ENCODE data around the gene NPY1R.

The NPY1R gene

GRCh38 chr4:163332526-163333406 is at the start of gene NPY1R:
TSS of gene NPY1R (minus strand) at chr4:163332596. CDS start at chr4:163326554, 6,042 bp downstream.
- FAIRE-seq = no peak

- FAIRE-seq = no peak
Measured at GRCh38 chr4:163380703-163381102, 48.3 kb upstream of the NPY1R start.

- FAIRE-seq = no peak
Measured at GRCh38 chr4:163378661-163379060, 46.3 kb upstream of the NPY1R start.

GRCh38 chr4:163372029-163372428 is 39.6 kb upstream of the NPY1R start:
- FAIRE-seq = no peak

GRCh38 chr4:163367651-163368050 is 35.3 kb upstream of the NPY1R start:
- FAIRE-seq = no peak

- FAIRE-seq = no peak
Measured at GRCh38 chr4:163356104-163356503, 23.7 kb upstream of the NPY1R start.

- no peak for FAIRE-seq
Measured at GRCh38 chr4:163353054-163353453, 20.7 kb upstream of the NPY1R start.

- FAIRE-seq = no peak
Measured at GRCh38 chr4:163350672-163351071, 18.3 kb upstream of the NPY1R start.

- no peak for FAIRE-seq
Measured at GRCh38 chr4:163344147-163345125, 12.0 kb upstream of the NPY1R start.

GRCh38 chr4:163343604-163344146 is 11.3 kb upstream of the NPY1R start, which contains the start of gene NPY5R:
TSS of gene NPY5R (plus strand) at chr4:163343892. CDS start at chr4:163350274, 6,382 bp downstream.
- no peak for FAIRE-seq

GRCh38 chr4:163335384-163335783 is 3.0 kb upstream of the NPY1R start:
- no peak for FAIRE-seq

GRCh38 chr4:163331629-163332376 is 593 bp downstream of the NPY1R start:
- FAIRE-seq = no peak

GRCh38 chr4:163330916-163331628 is 1.3 kb downstream of the NPY1R start:
- FAIRE-seq = no peak

GRCh38 chr4:163317110-163317509 is 15.3 kb downstream of the NPY1R start:
- FAIRE-seq = no peak

- no peak for FAIRE-seq
Measured at GRCh38 chr4:163309466-163309865, 22.9 kb downstream of the NPY1R start.

- FAIRE-seq = no peak
Measured at GRCh38 chr4:163303069-163303468, 29.3 kb downstream of the NPY1R start.

GRCh38 chr4:163300445-163300844 is 32.0 kb downstream of the NPY1R start:
- no peak for FAIRE-seq

- no peak for FAIRE-seq
Measured at GRCh38 chr4:163295138-163295537, 37.3 kb downstream of the NPY1R start.

GRCh38 chr4:163284304-163284703 is 48.1 kb downstream of the NPY1R start:
- FAIRE-seq = no peak

GRCh38 chr4:163280703-163281519 is 51.5 kb downstream of the NPY1R start:
- no peak for FAIRE-seq

GRCh38 chr4:163279713-163280112 is 52.7 kb downstream of the NPY1R start:
- FAIRE-seq = no peak
